GDM1 (cell line): ENCODE results near the gene NAA16.

ENCODE experiments used
- DNase-seq: peaks from one replicate; lab custom pipeline; 2025; lab: John Stamatoyannopoulos, UW

Gene NAA16

DNA sequence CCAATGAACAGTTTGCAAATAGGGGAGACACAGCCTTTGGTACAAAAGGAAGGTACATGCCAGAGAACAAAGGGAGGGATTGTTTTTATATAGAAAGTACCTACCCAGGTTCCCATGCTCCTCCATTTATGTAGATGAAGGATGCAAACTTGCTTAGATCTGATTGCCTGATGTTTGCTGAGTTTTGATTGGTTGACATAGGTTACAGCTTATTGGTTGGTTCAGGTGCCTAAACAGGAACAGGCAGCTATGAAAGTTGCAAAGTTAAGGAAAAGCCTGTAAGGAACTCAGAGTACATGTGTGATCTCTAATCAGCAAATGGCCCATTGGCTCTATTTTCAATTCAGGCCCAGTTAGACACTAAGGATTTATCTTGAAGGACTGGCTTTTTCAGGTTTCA, 6.5 kb upstream of the NAA16 start:
- DNase-seq: no peak

DNA sequence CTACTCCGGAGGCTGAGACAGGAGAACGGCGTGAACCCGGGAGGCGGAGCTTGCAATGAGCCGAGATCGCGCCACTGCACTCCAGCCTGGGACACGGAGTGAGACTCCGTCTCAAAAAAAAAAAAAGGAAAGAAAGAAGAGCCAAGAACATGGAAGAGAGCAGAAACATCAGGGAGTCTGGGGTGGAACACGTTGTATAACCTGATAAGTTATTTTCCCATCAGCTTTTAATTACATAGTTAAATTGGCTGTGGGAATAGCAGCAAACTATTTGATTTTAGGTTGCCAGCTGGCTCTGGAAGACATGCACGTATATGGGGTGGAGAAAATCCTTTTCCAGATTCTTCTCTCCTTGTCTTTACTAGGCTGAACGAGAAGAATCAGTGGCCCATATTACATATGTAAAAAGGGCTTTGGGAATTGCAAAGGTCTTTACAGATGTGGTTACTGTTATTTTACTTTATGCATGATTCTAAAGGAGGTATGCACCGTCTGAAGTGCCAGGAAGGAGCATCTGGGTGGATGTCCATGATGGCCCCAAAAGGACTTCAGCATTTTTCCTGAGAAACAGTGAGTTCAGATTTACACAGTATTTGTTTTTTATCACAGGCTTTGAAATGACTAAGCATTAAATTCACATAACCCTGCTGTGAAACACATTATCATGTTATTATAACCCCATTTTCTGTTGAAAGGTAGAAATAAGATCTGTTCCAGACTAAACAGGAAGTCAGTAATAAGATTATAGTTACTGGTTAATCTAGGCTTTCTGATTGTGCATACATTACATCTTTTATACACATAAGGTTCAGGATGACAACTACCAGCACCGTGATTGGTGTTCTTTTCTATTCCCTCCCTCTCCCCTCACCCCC, 4.6 kb upstream of the NAA16 start:
- no peak for DNase-seq

DNA sequence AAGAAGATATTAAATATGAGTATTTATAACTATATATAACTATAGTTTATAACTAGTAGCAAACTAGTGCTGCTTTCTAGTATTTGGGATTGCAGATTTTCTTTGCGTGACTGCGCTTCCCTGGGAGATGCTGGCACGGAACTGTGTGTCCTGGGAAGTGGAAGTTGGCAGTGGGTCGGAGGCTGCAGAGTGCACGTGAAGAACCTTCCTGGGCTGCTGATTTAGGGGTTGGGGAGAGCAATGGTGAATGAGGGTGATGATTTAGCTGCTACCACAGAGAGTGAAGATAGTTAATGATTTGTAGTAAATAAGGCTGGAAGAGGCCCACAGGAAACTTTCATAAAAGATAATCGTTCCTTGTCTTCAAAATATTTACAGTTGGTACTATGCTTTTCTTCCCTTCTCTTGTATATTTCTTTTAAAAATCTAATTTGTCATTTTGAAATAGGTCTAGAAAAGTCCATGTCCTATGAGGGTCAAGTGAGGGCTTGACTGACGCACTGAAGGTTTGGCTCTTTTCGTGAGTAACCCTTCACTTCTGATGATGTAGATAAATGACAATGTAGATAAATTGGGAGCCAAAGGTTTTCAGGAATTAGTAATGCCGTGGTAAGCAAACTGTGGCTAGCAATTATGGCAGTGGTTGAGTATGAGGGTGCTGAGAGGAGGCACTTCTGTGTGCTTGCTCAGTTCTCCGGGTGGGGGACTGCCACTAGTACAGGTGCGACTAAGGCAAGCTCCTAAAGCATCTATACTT, 3.0 kb upstream of the NAA16 start:
- no peak for DNase-seq

DNA sequence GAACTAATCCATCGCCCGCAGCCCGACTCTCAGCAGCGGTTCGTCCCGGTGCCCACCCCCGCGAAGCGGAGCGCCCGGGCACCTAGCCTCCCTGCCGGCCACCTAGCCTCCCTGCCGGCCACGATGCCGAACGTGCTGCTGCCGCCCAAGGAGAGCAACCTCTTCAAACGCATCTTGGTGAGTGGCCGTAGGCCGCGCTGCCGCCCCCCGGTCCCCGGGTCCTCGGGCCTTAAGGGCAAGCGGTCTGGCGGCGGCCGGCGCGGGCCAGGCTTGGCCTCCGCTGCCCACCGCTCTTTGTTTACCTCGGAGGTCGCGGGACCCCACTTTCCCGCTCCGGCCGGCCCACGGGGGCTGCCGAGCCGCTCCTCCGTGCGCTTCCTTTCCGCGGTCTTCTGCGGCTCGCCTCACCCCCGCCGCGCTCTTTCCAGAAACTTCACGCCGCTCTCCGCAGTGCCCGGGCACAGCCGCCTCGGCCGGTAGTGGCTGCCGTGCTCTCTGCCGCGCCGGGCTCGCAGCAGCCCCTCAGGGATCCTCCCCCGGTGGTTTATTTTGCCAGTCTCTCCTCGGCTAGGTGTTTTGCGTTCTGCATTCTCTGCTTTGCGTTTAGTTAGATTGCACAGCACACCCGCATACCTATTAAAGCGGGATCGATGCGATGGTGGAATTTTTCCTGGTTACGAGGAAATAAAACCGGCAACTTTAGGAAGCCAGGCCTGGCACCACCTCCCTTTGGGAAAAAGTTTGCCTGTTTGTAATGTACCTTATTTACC, 524 bp downstream of the NAA16 start:
- DNase-seq: no peak

DNA sequence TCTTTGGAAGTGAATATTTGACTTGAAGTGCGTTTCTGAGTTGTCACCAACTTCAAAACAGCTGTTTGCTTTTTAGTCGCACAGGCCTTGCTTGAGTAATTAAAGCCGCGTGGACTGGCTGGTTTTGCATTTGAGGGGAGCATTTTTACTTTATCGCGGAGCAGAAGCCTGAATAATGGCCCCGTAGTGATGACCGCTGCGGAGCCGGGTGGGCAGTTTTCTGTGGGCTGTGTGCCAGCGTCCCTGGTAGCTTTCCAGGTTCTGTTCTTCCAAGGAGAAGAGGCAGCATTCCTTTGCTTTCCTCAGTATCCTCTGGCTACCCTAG, 1.1 kb downstream of the NAA16 start:
- DNase-seq: no peak

DNA sequence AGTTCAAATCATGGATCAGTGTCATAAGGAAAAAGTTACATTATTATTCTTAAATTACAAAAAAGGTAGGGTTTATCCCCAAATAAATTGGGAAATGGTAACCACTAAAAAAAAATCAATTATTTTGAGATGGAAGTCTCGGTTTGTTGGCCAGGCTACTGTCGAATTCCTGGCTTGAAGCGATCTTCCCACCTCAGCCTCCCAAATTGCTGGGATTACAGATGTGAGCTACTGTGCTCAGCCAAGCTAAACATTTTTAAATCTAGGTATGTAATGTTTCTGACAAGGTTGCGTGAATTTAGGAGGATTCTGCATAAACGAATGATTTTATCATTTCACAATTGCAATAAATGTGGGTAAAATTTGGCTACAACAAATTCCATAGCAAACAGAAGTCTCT, 2.0 kb downstream of the NAA16 start:
- no peak for DNase-seq

DNA sequence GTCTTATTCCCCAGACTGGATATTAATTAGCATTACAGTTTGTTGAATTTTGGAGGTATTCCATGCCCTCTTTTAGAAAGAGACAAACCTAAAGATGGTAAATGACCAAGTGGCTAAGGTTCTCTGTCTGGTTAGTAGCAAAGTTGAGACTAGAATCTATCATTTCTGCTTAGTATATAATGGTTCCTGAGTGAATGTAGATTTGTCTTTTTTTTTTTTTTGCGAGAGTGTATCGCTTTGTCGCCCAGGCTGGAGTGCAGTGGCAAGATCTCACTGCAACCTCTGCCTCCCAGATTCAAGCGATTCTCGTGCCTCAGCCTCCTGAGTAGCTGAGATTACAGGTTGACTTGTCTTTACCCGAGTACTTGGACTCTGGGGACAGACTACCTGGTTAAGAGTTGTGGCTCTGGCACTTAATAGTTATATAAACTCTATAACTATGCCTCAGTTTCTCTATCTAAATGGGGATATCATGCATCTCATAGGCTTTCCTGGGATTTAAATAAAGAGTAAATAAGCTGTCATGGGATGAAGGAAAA, 2.7 kb downstream of the NAA16 start:
- no peak for DNase-seq

DNA sequence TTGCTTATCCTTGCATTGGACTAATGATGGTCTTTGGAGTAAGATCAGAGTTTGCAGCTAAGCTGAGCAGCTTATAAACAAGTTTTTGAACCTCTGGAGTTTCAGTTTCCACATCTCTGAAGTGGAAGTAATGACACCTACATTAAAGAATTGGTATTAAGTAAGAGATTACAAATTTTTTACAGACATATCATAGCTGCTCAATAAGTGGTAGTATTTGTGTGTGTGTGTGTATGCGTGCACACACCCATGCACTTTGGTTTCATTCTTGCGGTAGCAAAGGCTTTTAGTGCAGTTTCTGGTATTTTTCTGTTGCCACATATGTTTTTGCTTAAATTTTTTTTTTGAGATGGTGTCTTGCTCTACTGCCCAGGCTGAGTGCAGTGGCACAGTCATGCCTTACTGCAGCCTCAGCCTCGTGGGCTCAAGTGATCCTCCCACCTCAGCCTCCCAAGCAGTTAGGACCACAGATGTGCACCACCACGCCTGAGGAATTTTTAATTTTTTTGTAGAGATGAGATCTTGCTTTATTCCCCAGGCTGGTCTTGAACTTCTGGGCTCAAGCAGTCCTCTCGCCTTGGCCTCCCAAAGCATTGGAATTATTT, 4.5 kb downstream of the NAA16 start:
- DNase-seq: no peak

DNA sequence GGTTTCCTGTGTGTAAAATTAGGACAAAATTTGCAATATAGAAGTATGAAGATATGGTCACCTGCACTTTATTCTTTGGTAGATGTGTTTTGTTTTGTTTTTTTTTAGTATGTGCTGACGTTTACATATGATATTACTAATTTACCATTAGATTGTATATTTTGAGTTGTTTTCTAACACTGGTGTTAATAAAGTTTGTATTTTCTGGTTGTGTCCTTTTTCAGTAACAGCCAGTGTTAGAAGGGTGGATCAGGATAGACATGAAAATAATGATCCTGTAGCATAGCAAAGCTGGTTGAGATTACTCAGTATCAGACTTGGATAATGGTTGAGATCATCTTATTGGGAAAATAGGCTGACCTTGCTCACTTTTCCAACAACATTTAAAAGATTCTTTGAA, 6.2 kb downstream of the NAA16 start:
- no peak for DNase-seq

DNA sequence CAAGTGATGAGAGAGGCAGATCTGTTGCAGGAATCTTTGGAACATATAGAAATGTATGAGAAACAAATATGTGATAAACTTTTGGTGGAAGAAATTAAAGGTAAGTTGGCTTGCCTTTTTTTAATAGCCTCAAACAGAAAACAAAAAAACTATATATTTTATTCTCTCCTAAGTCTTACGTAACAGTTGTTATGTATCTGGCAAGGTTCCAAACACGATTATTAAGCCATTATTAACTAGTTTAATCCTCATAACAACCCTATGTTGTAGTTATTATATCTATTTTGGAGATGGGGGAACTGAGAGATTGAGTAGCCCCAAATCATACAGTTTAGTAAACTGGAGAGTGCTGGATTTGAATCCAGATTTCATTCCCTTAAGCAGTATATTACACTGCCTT, 14.7 kb downstream of the NAA16 start:
- DNase-seq: no peak

DNA sequence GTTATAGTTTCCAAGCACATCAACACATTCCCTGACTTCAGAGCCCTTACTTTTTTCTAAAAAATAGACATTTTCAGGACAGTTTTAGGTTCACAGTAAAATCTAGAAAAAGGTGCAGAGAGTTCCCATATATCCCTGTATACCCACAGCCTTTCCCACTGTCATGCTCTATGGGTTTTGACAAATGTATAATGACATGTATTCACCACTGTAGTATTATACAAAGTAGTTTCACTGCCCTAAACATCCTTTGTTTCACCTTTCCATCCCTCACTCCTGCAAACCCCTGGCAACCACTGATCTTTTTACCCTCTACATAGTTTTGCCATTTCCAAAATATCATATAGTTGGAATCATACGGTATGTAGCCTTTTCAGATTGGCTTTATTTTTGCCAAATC, 15.6 kb downstream of the NAA16 start:
- DNase-seq: no peak

DNA sequence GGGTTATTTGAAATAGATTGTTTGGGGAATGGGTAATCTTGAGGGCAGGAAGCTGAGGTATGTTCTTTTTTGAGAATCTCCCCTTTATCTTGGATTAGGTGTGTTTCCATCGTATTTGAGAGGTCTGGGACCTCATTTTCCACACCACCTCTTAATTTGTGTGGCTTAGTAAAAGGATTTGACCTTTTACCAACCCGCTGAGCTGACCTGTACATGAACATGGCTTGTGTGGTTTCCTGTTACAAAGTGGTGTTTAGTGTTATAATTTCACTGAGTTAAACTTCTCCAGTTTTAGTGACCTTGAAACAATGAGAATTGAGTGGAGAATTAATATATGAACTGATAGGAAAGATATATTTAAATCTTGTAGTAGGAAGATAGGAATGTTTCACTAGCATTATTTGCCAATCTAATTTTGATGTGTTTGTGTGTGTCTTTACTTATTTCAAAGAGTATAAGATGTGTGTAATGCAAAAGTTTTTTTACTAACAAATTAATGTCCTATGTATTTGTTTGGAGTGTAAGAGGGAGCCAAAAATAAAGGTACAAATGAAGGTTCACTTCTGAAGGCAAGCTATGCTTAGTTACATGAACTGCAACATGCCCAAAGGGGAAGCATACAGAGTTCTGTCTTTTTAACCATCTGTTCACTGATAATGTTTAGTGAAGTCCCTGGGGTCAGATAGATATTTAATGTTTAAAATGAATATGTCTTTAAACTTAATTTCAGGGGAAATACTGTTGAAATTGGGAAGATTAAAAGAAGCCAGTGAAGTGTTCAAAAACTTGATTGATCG, 17.1 kb downstream of the NAA16 start:
- DNase-seq: no peak

DNA sequence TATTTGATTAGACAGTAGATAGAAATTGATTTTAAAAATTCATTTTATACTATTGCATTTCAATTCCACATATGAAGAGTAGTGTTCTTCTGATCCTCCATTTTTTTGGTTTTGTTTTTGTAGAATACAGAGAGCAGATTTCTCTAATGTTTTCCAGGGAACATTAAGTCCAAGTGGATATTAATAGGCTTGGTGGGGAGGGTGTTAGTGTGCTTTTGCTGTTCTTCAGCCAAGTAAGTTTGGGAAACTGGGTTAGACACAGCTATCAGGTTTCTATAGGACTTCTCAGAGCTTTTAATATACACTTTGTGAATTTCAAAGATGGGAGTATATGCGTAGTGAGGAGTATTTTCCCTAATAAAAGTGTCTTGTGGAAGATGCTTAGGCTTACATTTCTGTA, 21.8 kb downstream of the NAA16 start:
- DNase-seq: no peak

DNA sequence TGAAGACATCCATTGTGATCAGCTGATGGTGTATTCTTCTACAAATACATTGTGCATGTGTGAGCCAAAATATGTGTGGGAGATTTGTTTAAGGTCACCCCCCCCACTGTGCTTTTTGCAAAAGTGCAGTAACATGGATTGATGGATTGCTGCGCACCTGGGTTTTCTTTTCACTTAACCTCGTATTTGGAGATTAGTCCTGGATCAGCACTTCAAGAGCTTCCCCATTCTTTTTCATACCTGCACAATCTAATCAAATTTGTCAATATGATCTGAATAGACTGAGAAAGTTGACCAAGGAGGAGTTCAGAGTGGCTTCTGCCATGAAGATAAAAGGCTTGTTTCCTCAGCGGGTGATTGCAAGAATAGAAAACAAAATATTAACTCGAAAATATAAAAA, 23.7 kb downstream of the NAA16 start:
- DNase-seq: no peak

DNA sequence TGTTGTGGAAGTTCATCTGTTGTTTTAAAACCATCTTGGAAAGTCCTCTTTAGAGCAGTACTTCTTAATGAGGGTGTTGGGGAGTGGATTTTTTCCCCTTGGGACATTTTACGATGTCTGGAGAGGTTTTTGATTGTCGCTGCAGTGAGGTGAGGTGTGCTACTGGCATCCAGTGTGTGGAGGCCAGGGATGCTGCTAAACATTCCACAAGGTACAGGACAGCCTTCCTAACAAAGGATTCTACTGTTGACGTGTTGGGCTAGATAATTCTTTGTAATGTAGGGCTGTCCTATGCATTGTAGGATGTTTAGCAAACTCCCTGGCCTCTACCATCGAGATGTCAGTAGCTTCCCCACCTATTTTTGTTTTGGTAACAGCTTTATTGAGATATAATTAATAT, 33.3 kb downstream of the NAA16 start:
- DNase-seq: no peak

DNA sequence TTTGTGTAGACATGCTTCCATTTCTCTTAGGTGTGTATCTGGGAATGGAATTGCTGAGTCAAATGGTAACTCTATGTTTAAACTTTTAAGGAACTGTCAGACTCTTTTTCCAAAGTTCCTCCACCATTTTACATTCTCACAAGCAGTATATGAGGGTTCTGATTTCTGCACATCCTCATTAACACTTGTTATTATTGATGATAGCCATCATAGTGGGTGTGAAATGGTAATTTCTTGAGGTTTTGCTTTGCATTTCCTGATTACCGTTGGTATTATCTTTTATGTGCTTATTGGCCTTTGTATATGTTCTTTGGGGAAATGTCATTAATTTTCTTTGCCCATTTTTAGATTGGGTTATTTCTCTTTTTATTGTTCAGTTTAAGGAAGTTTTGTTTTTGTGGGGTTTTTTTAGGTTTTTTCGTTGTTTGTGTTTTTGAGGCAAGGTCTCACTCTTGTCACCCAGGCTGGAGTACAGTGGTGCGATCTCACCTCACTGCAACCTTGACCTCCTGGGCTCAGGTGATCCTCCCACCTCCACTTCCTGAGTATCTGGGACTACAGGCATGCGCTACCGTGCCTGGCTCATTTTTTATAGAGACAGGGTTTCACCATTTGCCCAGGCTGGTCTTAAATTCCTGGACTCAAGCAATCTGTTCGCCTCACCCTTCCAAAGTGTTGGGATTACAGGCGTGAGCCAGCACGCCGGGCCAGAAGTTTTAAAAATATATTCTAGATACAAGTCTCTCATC, 34.3 kb downstream of the NAA16 start:
- no peak for DNase-seq

DNA sequence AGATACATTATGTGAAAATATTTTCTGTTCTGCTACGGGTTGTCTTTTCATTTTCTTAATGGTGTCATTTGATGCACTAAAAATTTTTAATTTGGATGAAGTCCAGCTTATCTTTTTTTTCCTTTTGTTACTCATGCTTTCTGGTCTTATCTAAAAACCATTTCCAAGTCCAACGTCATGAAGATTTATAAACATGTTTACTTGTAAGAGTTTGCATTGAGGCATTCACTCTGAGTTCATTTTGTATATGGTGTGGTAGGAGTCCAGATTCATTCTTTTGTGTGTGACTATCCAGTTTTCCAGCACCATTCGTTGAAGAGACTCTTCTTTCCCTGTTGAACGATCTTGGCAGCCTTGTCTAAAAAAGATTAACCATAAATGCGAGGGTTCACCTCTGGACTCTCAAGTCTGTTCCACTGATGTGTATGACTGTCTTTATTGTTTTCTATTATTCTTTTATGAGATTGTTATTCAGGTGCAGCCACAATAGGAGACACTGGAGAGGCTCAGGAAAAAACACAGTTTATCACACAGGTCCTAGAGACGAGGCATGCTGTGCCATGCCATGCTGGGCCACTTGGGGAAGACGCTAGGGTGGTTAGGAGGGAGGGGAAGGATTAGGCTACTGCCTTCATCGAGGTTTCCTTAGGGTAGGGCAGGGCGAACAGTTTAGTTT, 35.0 kb downstream of the NAA16 start:
- DNase-seq: no peak

DNA sequence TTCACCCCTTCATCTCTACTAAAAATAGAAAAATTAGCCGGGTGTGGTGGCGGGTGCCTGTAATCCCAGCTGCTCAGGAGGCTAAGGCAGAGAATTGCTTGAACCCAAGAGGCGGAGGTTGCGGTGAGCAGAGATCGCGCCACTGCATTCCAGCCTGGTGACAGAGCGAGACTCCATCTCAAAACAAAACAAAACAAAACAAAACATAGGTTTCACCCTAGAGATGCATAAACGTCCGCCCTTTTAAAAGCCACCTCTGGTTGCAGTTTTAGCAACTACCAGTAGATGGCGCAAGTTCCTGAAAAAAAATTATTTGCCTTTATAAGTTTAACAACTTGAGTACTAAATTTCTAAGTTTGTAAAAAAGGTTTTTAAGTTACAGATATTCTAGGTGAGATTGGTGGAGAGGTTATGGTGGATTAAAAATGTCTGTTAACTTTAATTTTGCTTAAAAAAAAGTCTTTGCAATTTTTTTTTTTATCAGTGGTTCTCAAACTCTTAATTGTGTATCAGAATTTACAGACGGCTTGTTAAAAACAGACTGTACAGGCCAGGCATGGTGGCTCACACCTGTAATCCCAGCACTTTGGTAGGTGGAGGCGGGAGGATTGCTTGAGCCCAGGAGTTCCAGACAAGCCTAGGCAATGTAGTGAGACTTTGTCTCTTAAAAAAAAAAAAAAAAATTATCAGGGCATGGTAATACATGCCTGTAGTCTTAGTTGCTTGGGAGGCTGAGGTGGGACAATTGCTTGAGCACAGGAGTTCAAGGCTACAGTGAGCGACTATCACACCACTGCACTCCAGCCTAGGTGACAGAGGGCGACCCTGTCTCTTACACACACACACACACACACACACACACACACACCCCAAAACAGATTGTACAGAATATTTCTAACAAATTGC, 42.1 kb downstream of the NAA16 start:
- no peak for DNase-seq

DNA sequence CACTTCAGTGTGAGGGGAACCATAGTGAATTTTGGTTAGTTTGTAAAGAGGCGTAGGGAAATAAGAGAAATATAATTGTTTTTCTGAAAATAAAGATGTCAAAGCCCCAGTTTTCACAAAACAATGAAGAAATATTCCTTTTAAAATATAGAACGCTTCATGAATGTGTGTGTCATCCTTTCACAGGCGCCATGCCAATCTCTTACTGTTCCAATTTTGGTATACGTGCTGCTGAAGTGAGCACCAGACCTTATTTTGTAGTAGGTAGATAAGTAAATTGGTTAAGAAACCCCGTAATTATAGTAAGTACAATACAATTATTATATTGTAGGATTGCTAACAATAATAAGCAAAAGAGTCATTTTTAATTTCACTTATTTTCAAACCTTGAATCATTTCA, 43.3 kb downstream of the NAA16 start:
- no peak for DNase-seq
